ENCODE results near the gene LARP6. TPM values are rescaled to one million over a fixed set of nuclear protein-coding genes. Genes with fewer than 3 reads are reported as not detected.

The LARP6 gene
- total and polyA plus RNA-seq, 2 of the 4 experiments (the other 2 are of a cell fraction) = 36.4 to 135 TPM

DNA sequence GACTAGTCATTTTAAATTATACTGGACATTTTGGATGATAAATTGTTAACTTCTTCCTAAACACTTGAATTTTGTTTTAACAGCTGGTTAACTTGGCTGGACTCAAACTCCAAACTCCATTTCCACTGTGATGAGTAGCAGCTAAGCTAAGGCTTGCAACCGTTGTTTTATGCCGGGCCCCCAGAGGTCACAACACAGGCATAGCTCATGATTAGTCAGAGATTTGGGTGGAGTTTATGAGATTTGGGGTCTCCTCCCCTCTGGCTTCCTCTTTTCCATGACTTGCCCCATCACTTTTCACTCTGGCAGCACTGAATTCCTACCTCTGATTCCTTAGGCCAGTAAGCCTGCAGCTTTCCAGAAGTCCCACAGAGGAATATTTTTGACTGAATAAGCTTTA is 25.4 kb upstream of the LARP6 start:
- Histone ChIP-seq H2AFZ (replicated peaks; ENCODE audit: low read length, poor library complexity) (peak overlapping the region; percentile 6), H3K9me1 (ENCODE audit: insufficient read depth, low read length) (no peaks in the 10 kb centered on the region; the same call in 1 of the 2 replicates), H3K9ac (ENCODE audit: low read depth, low read length) (no peak overlapping the region), H3K56ac (ENCODE audit: extremely low read depth, insufficient read depth, low read length) (no peak overlapping the region), H2BK5ac (ENCODE audit: low read depth, low read length, poor library complexity, severe bottlenecking) (peak overlapping the region; percentile 3), H2BK15ac (ENCODE audit: low read depth, low read length) (peak overlapping the region; percentile 28; the same call in 1 of the 3 replicates), H3K4me2 (ENCODE audit: low read depth, low read length) (no peak overlapping the region; the same call in 1 of the 2 replicates), H2AK9ac (replicated peaks; ENCODE audit: low read depth, low read length, poor library complexity) (peak overlapping the region; percentile 4), H3K4ac (ENCODE audit: low read depth, low read length) (no peak overlapping the region), H4K91ac (ENCODE audit: insufficient read depth, low read depth, low read length) (no peak overlapping the region), H3K4me3 (ENCODE audit: insufficient read depth, low read depth, low read length) (no peak overlapping the region), H3K27me3 (ENCODE audit: control insufficient read depth, insufficient read depth, low read length) (no peaks in the 10 kb centered on the region), H3K27ac (ENCODE audit: insufficient read depth, low read length) (no peak overlapping the region), H4K5ac (ENCODE audit: low read depth, low read length) (no peak overlapping the region), H3K18ac (ENCODE audit: low read depth, low read length) (no peak overlapping the region), H3K23ac (ENCODE audit: low read depth, low read length) (no peak overlapping the region), H4K20me1 (ENCODE audit: insufficient read depth, low read length) (no peaks in the 10 kb centered on the region), H3K14ac (replicated peaks; ENCODE audit: low read depth, low read length) (no peak overlapping the region), H4K8ac (ENCODE audit: low read depth in 2 of 2, low read length in 2 of 2) (peak overlapping the region in 1 of 2 experiments; percentile 10; a peak in 1 of 4 replicates), H2BK20ac (ENCODE audit: low read depth, low read length) (no peak overlapping the region), H3K4me1 (ENCODE audit: control insufficient read depth, insufficient read depth, low read length) (peaks cover 2% of the 10 kb centered on the region; the same call in 1 of the 2 replicates), H2BK120ac (ENCODE audit: low read depth, low read length) (no peak overlapping the region), H3K9me3 (ENCODE audit: control insufficient read depth, insufficient read depth, low read length) (no peaks in the 10 kb centered on the region), H3K79me1 (ENCODE audit: low read depth in 1 of 2, low read length in 2 of 2) (0 out of 4 replicates have a peak, but pooled peaks cover 0 to 6% of the 10 kb centered on the region in 2 experiments), H2AK5ac (ENCODE audit: low read depth, low read length) (no peak overlapping the region), H3K36me3 (ENCODE audit: control insufficient read depth, insufficient read depth, low read length) (no peaks in the 10 kb centered on the region)
- ATAC-seq (ENCODE audit: low read depth) = peak; percentile 87
- POLR2A ChIA-PET (ENCODE audit: unreplicated experiment) = no interaction called here
- CTCF ChIA-PET = interaction anchor here (0.7 to 1.2 kb wide), 3 partner anchors 11 to 534 kb away, joined by 3 to 9 read pairs (median 9); no protein-coding TSS in a partner anchor
- in situ Hi-C loops (cut with MboI; ENCODE audit: low sequenced_read_pairs) = loop anchor here (10.0 kb wide), 2 partner anchors 55 to 195 kb away; no protein-coding TSS in a partner anchor
- peak; percentile 93 for DNase-seq
- BruUV-seq (replicated peaks) = no TSS peak
- intact Hi-C loops (cut with micrococcal nuclease) = loop anchor here (5.0 to 10.0 kb wide), 2 partner anchors 117 to 1405 kb away; partner anchors contain the start of gene UACA
- no CpG with 5 or more reads among the region's 2 CpGs for WGBS, 2 experiments (ENCODE audit: extremely low coverage in 2 of 2, insufficient read length in 1 of 2)
- dilution Hi-C loops (cut with HindIII; ENCODE audit: low sequenced_read_pairs, unreplicated experiment) = no loop called here
- no peak for TF ChIP-seq RFX5 (IDR thresholded peaks at IDR 0.05; ENCODE audit: low read depth, low read length)
- TF ChIP-seq, protein P1, sequence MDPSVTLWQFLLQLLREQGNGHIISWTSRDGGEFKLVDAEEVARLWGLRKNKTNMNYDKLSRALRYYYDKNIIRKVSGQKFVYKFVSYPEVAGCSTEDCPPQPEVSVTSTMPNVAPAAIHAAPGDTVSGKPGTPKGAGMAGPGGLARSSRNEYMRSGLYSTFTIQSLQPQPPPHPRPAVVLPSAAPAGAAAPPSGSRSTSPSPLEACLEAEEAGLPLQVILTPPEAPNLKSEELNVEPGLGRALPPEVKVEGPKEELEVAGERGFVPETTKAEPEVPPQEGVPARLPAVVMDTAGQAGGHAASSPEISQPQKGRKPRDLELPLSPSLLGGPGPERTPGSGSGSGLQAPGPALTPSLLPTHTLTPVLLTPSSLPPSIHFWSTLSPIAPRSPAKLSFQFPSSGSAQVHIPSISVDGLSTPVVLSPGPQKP (IDR thresholded peaks at IDR 0.05; ENCODE audit: borderline replicate concordance, low read depth, low read length) = no peak
- no peak for TF ChIP-seq SMC3 (IDR thresholded peaks at IDR 0.05; ENCODE audit: low read depth, low read length)
- TF ChIP-seq CHD1 (IDR thresholded peaks at IDR 0.05; ENCODE audit: low read depth, low read length) = no peak
- TF ChIP-seq, protein P2, sequence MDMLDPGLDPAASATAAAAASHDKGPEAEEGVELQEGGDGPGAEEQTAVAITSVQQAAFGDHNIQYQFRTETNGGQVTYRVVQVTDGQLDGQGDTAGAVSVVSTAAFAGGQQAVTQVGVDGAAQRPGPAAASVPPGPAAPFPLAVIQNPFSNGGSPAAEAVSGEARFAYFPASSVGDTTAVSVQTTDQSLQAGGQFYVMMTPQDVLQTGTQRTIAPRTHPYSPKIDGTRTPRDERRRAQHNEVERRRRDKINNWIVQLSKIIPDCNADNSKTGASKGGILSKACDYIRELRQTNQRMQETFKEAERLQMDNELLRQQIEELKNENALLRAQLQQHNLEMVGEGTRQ (IDR thresholded peaks at IDR 0.05; ENCODE audit: low read depth, low read length) = no peak
- TF ChIP-seq CEBPB (IDR thresholded peaks at IDR 0.05; ENCODE audit: low read depth, low read length) = no peak
- no peak for TF ChIP-seq BHLHE40 (IDR thresholded peaks at IDR 0.05; ENCODE audit: low read depth, low read length)
- TF ChIP-seq, protein P3, sequence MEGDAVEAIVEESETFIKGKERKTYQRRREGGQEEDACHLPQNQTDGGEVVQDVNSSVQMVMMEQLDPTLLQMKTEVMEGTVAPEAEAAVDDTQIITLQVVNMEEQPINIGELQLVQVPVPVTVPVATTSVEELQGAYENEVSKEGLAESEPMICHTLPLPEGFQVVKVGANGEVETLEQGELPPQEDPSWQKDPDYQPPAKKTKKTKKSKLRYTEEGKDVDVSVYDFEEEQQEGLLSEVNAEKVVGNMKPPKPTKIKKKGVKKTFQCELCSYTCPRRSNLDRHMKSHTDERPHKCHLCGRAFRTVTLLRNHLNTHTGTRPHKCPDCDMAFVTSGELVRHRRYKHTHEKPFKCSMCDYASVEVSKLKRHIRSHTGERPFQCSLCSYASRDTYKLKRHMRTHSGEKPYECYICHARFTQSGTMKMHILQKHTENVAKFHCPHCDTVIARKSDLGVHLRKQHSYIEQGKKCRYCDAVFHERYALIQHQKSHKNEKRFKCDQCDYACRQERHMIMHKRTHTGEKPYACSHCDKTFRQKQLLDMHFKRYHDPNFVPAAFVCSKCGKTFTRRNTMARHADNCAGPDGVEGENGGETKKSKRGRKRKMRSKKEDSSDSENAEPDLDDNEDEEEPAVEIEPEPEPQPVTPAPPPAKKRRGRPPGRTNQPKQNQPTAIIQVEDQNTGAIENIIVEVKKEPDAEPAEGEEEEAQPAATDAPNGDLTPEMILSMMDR (conservative IDR thresholded peaks at IDR 0.05; ENCODE audit: low read depth, low read length) = no peak
- TF ChIP-seq MAZ (IDR thresholded peaks at IDR 0.05; ENCODE audit: borderline replicate concordance, low read depth, low read length) = no peak
- no peak for TF ChIP-seq NFE2L2 (IDR thresholded peaks at IDR 0.05; ENCODE audit: low read depth, low read length)
- no peak for TF ChIP-seq RCOR1 (IDR thresholded peaks at IDR 0.05; ENCODE audit: insufficient replicate concordance, low read length)

Data from IMR-90 (cell line).